Stimulated activated CD8-positive, alpha-beta memory T cell treated with anti-CD3 and anti-CD28 coated beads, Interleukin-7, amount 100 ng/mL, for 24 hours (primary cell): ENCODE results near the gene TRIM37.

ENCODE experiments used
- DNase-seq: peaks from one replicate; pipeline ENCODE4 v3.0.0-alpha.2; 2020; ENCODE audit warnings: low read depth

TRIM37 gene

GRCh38 chr17:58932956-58933355 is 173.7 kb downstream of the TRIM37 start:
- no peak for DNase-seq
